Naive B cell (primary cell): Measurements from ENCODE around the gene SLC3A2. TPM values are rescaled to one million over a fixed set of nuclear protein-coding genes. Genes with fewer than 3 reads are reported as not detected.
"Not testable (repeated sequence)": the region's sequence is repeated elsewhere in the genome, so short reads cannot be mapped to it uniquely, and the experiment has no call there.

Experiments used
- ATAC-seq, 2 donors: fragments of 150-1000 bp; cut with Tn5 transposase; 2 replicates each; pipeline ENCODE4 v1.10.0; 2021; ENCODE audit warnings: low read depth in 2 of 2, mild to moderate bottlenecking in 2 of 2, moderate library complexity in 2 of 2
- DNase-seq: peaks from one replicate; pipeline ENCODE4 v3.0.0; 2022
- H3K27ac Mint-ChIP-seq, 6 donors: one replicate each; pipeline ENCODE4 v1.8.0; 2020 to 2022; ENCODE audit warnings: mild to moderate bottlenecking in 6 of 6, mixed read lengths in 6 of 6, moderate library complexity in 5 of 6, inconsistent platforms in 2 of 6
- H3K27me3 Mint-ChIP-seq, 3 donors: one replicate each; pipeline ENCODE4 v1.8.0; 2021 to 2022; ENCODE audit warnings: mixed read lengths in 3 of 3, mild to moderate bottlenecking in 1 of 3
- H3K36me3 Mint-ChIP-seq, 2 donors: one replicate each; pipeline ENCODE4 v1.8.0; 2020 to 2022; ENCODE audit warnings: mixed read lengths in 2 of 2, inconsistent platforms in 1 of 2, mild to moderate bottlenecking in 1 of 2
- H3K4me1 Mint-ChIP-seq, 3 donors: one replicate each; pipeline ENCODE4 v1.8.0; 2020 to 2022; ENCODE audit warnings: mixed read lengths in 3 of 3, inconsistent platforms in 1 of 3, mild to moderate bottlenecking in 1 of 3, moderate library complexity in 1 of 3
- H3K4me3 Mint-ChIP-seq, 8 donors: one replicate each; pipeline ENCODE4 v1.8.0; 2020 to 2022; ENCODE audit warnings: mild to moderate bottlenecking in 8 of 8, mixed read lengths in 8 of 8, moderate library complexity in 8 of 8, inconsistent platforms in 2 of 8
- H3K9me3 Mint-ChIP-seq, 7 donors: one replicate each; pipeline ENCODE4 v1.8.0; 2020 to 2022; ENCODE audit warnings: mixed read lengths in 7 of 7, mild to moderate bottlenecking in 5 of 7, inconsistent platforms in 2 of 7, moderate library complexity in 1 of 7
- polyA plus RNA-seq, 6 donors: library from polyadenylated mRNA; unstranded; fragments of 300-500 nt; fragmentation: Illumina TruSeq; gene quantifications; one replicate each; pipeline ENCODE4 v1.2.3, GENCODE V29; 2021; ENCODE audit warnings: low read depth in 6 of 6

The SLC3A2 gene
- 100 to 1,000 TPM in 2 of 6 donors, 10 to 100 TPM in 4; 63.1 to 135 (median 81.1) TPM for polyA plus RNA-seq

DNA sequence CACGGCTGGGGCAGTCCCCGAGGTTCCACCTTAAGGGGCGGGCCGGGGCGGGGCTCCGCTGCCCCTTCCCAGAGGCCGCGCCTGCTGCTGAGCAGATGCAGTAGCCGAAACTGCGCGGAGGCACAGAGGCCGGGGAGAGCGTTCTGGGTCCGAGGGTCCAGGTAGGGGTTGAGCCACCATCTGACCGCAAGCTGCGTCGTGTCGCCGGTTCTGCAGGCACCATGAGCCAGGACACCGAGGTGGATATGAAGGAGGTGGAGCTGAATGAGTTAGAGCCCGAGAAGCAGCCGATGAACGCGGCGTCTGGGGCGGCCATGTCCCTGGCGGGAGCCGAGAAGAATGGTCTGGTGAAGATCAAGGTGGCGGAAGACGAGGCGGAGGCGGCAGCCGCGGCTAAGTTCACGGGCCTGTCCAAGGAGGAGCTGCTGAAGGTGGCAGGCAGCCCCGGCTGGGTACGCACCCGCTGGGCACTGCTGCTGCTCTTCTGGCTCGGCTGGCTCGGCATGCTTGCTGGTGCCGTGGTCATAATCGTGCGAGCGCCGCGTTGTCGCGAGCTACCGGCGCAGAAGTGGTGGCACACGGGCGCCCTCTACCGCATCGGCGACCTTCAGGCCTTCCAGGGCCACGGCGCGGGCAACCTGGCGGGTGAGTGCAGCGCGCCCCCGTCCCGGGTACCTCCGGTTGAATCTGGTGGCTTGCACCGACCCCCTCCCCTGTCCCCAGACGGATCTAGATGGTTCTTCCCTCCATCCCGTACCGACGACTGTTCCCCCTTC, at the start of gene SLC3A2:
SLC3A2 (plus strand) TSS at position 94 of the 776 bp plus-strand sequence; CDS start at position 222, 128 bp downstream.
- ATAC-seq: peak; percentile 82
- no peaks in the 10 kb centered on the region for H3K27me3 Mint-ChIP-seq
- H3K36me3 Mint-ChIP-seq: peaks cover 5 to 33% of the 10 kb centered on the region in 2 donors
- peak within 1 kb of the TSS; percentile 99 to 100 (median 100) for H3K4me3 Mint-ChIP-seq
- peaks cover 37 to 43% (median 43%) of the 10 kb centered on the region in 3 donors for H3K4me1 Mint-ChIP-seq
- DNase-seq: peak; percentile 83
- no peaks in the 10 kb centered on the region for H3K9me3 Mint-ChIP-seq
- H3K27ac Mint-ChIP-seq: peak within 1 kb of the TSS; percentile 98 to 100 (median 98)

DNA sequence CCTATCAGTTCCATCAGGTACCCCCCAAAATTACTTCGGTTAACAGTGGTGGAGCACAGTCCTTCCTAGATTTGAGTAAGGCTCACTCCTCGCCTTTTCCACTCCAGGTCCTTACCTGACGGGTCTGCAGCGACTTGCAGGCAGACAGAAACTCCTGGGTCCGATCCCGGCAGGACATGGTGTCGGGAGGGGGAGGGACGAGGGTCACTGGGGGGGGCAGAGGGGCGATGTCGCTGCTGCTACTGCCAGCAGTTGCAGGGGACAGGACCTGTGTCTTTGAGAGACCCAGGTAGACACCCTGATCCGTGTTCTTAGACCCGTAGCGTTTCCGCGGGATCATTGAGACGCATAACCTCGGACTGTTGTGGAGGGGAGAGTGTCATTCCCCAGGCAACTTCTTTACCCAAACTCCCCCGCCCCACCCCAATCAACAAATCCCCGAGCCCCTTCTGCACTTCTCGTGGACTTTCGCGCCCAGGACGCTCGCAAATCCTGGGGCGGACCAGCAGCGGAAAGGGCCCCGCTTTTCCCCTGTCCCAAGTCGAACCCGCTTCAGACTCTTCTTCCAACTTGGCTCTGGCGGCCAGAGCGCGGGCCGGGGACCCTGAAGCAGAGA, 49.7 kb upstream of the SLC3A2 start:
- peaks cover 35 to 52% (median 51%) of the 10 kb centered on the region in 3 donors for H3K4me1 Mint-ChIP-seq
- H3K9me3 Mint-ChIP-seq: no peaks in the 10 kb centered on the region
- peak in 1 of 2 donors; percentile 0 for ATAC-seq
- no peak for DNase-seq
- peaks cover 6 to 15% of the 10 kb centered on the region in 2 donors for H3K36me3 Mint-ChIP-seq
- no peaks in the 10 kb centered on the region for H3K27me3 Mint-ChIP-seq
- peak overlapping the region; percentile 97 to 100 (median 99) for H3K27ac Mint-ChIP-seq
- H3K4me3 Mint-ChIP-seq: peak overlapping the region; percentile 90 to 100 (median 98)

DNA sequence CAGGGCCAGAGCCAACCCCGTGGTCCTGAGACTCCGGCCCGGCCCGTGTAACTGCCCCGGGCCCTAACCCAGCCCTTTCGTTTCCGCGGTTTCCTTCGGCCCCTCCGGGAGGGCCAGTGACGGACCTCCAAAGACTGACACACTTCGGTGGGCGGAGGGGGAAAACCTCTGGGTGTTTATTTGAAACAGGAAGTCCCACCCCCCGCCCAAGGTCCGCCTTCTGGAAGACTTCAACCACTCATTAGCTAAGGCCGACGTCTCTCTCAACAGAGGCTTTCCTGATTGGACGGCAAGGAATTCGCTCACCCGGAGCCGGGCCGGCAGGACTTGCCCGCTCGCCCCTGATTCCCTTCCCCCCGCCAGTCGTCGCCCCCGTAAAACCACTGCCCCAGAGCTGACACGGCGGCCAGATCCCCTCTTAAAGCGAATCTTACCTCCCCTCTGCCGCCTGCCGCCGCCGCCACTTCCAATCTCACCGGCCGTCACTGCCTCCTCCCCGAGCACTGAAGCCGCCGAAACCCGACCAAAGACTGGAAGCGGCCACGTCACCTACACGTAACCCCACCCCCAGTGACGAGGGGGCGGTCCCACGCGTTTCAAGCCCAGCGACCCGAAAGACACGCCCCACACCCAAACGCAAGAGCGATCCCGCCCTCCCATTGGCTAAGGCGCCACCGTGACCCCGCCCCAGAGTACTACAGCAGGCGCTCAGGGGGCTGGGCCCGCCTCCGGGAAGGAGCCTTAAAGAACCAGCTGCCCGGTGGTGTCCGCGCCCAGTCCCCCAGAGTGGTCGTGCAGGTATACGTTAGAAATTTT, 49.0 kb upstream of the SLC3A2 start, which contains the start of gene STX5:
STX5 (minus strand) TSS at position 532 of the 816 bp plus-strand sequence. CDS start 808 bp downstream, outside the sequence.
- Mint-ChIP-seq H3K4me1 (peaks cover 39 to 55% (median 52%) of the 10 kb centered on the region in 3 donors), H3K9me3 (no peaks in the 10 kb centered on the region), H3K36me3 (peaks cover 6 to 15% of the 10 kb centered on the region in 2 donors), H3K27me3 (no peaks in the 10 kb centered on the region), H3K4me3 (peak within 1 kb of the TSS; percentile 90 to 100 (median 98)), H3K27ac (peak within 1 kb of the TSS; percentile 97 to 100 (median 99))
- DNase-seq (peak; percentile 100), ATAC-seq (peak; percentile 82 to 85)

DNA sequence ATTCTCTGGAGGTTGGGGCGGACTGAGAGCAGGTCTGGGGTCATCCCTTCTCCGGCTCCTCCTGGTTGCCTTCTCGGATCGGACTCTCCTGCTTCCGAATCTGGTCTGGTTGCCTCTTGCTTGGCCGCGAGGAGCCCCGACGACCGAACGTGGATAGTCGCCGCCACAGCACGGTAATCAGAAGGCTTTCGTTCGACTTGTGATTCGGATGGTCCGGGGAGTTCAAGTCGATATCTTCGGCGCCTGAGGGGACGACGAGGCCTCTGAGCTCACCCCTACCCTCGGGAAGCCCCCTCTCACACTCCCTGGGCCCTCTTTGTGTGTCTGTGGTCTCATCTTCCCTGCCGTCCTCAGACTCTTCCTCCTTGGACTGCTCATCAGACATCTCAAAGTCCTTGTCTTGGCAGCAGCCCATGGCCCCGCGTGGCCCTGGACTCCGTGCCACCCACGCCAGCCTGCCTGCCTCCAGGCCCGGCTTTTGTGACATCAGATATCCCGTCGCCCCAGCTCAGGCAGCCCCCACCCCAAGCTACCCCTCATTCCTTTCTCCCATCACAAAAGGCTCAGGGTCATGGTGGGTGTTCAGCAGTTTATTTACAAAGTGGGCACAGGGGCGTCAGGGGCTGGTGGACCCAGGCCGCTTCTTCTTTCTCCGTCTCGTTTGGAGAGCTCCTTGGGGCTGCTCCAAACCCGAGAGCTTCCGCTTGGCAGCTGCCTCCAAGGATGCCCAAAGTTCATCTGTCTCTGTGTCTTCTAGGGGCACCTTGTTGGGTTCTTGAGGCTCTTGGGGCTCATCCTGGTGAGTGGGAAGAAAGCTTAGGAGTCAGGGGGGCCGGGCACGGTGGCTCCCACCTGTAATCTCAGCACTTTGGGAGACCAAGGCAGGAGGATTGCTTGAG, 48.1 kb upstream of the SLC3A2 start, which contains the start of gene TEX54:
TEX54 (minus strand) TSS at position 506 of the 899 bp plus-strand sequence.
- ATAC-seq (peak; percentile 2 to 3), DNase-seq (no peak)
- peak within 1 kb of the TSS; percentile 97 to 100 (median 99) for H3K27ac Mint-ChIP-seq
- no peaks in the 10 kb centered on the region for H3K9me3 Mint-ChIP-seq
- no peaks in the 10 kb centered on the region for H3K27me3 Mint-ChIP-seq
- H3K4me1 Mint-ChIP-seq: peaks cover 38 to 55% (median 47%) of the 10 kb centered on the region in 3 donors
- H3K4me3 Mint-ChIP-seq: peak within 1 kb of the TSS; percentile 90 to 100 (median 98)
- H3K36me3 Mint-ChIP-seq: peaks cover 9 to 11% of the 10 kb centered on the region in 2 donors

DNA sequence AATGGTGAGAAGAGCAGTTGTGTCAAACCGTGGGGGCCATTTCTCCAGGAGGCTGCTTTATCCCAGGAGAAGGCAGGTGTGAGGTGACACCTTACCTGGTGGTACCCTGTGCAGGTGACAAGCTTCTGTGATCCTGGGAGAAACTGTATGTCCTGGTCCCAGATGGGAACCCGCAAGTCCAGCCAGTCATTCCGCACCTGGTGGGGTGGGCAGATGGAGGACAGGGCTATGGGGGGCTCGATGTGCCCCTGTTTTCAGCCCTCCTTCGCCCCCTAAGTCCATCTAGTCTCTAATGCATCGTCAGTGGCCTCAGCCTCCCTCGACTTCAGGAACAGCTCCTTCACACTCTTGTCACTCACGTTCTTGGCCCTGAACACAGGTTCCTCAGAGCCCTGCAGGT, 45.4 kb upstream of the SLC3A2 start:
- DNase-seq: no peak

DNA sequence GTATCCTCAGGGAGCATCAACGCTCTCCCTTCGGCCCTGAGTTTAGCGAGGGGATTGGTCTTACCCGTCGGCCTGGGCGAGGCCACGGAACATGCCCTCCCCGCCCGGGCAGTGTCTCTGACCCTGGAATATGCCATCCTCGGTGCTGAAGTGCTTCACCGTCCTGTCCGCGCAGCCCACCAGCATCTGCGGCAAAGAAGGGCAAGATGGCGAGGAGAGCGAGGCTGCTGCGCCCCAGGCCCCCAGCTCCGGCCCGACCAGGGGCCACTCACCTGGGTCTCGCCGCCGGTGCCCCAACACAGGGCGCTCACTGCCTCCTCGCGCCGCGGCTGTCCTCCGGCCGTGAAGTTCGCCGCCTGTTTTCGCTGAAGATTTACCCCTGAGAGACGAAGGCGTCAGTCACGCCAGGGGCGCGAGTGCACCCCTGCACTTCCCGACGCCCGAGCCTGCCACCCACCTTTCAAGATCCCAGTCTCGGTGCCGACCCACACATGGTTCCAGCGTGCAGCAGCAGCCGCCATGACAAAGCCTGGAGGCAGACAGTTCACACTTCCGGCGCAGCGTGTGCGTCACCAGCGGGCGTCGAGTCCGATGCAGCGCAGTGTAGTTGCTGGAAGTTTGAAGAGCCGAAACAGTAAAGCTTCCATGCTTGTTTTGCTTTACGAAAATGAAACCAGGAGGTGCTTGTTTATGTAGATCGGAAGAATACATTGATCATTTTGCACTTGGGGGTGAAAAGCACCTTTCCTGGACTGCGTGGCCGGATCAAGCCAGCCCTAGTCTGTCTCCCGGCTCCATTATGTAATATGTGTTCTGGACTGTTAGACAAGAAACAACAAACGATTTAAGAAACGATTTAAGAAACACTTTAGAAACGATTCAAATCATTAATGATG, 41.4 kb upstream of the SLC3A2 start, which contains the start of gene WDR74:
WDR74 (minus strand) TSS at position 541 of the 896 bp plus-strand sequence; CDS start at position 521, 20 bp downstream.
- DNase-seq (peak; percentile 90), ATAC-seq (peak; percentile 46 to 50)
- Mint-ChIP-seq H3K36me3 (peaks cover 10 to 21% of the 10 kb centered on the region in 2 donors), H3K27ac (peak within 1 kb of the TSS in 2 of 6 donors; percentile 37 to 42), H3K9me3 (peaks cover 0 to 3% (median 0%) of the 10 kb centered on the region in 7 donors), H3K4me3 (no peak within 1 kb of the TSS), H3K4me1 (peaks cover 17 to 26% (median 25%) of the 10 kb centered on the region in 3 donors), H3K27me3 (no peaks in the 10 kb centered on the region)

More for the DNA sequence above, 45.4 kb upstream of the SLC3A2 start:
- H3K27ac Mint-ChIP-seq: peak overlapping the region in 1 of 6 donors; percentile 57
- peaks cover 40 to 49% (median 43%) of the 10 kb centered on the region in 3 donors for H3K4me1 Mint-ChIP-seq
- peak overlapping the region in 1 of 8 donors; percentile 90 for H3K4me3 Mint-ChIP-seq
- no peaks in the 10 kb centered on the region for H3K27me3 Mint-ChIP-seq
- no peak for ATAC-seq
- H3K9me3 Mint-ChIP-seq: peaks cover 0 to 3% (median 0%) of the 10 kb centered on the region in 7 donors
- peaks cover 10 to 21% of the 10 kb centered on the region in 2 donors for H3K36me3 Mint-ChIP-seq

DNA sequence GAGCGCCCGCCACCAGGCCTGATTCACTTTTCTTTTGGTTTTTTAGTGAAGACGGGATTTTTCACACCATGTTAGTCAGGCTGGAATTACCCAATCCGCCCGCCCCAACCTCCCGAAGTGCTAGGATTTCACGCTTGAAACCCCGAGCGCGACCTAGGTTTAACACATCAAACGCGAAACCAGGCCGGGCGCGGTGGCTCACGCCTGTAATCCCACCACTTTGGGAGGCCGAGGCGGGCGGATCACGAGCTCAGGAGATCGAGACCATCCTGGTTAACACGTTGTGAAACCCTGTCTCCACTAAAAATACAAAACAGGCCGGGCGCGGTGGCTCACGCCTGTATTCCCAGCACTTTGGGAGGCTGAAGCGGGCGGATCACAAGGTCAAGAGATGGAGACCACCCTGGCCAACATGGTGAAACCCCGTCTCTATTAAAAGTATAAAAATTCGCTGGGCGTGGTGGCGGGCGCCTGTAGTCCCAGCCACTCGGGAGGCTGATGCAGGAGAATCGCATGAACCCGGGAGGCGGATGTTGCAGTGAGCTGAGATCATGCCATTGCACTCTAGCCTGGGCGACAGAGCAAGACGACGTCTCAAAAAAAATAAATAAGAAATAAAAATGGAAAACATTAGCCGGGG, 39.9 kb upstream of the SLC3A2 start:
- H3K27me3 Mint-ChIP-seq, H3K27ac Mint-ChIP-seq, DNase-seq, H3K4me3 Mint-ChIP-seq, H3K9me3 Mint-ChIP-seq: not testable (repeated sequence)
- peak; percentile 26 to 31 for ATAC-seq
- Mint-ChIP-seq H3K4me1 (peaks cover 12 to 22% (median 21%) of the 10 kb centered on the region in 3 donors), H3K36me3 (peaks cover 4 to 13% of the 10 kb centered on the region in 2 donors)

DNA sequence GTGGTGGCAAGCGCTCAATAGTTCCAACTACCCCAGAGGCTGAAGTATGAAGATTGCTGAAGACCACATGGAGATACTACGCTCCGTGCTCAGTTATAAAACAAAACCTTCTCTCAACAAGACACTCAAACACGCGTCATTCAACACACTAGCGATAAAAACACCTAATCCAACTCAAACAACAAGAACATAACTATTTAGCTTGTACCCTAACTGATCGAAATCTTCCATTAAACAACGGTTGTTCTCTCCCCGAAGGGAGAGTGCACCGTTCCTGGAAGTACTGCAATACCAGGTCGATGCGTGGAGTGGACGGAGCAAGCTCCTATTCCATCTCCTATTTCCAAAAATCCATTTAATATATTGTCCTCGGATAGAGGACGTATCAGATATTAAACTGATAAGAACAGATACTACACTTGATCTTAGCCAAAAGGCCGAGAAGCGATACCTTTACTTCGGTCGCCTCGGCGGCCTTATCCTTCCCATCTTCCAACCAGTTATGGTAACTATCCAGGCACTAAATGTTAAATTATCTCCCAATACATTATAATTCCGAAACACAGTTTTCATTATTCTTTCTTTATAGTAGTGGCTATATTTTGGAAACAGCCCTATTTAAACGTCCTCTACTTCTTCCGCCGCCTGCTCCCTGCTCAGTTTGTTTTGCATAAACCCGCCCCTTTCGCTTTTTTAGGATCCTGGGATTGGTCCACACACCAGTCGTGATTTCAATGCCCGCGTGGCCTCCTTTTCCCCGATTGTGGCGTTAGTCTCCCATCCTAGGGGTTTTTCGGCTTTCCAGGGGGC, 39.1 kb upstream of the SLC3A2 start:
- H3K4me3 Mint-ChIP-seq: no peak overlapping the region
- peak; percentile 91 for DNase-seq
- peak; percentile 56 to 59 for ATAC-seq
- H3K27ac Mint-ChIP-seq: no peak overlapping the region
- H3K36me3 Mint-ChIP-seq: peaks cover 4 to 13% of the 10 kb centered on the region in 2 donors
- H3K4me1 Mint-ChIP-seq: peaks cover 10 to 21% (median 20%) of the 10 kb centered on the region in 3 donors
- peaks cover 0 to 3% (median 0%) of the 10 kb centered on the region in 7 donors for H3K9me3 Mint-ChIP-seq
- no peaks in the 10 kb centered on the region for H3K27me3 Mint-ChIP-seq

DNA sequence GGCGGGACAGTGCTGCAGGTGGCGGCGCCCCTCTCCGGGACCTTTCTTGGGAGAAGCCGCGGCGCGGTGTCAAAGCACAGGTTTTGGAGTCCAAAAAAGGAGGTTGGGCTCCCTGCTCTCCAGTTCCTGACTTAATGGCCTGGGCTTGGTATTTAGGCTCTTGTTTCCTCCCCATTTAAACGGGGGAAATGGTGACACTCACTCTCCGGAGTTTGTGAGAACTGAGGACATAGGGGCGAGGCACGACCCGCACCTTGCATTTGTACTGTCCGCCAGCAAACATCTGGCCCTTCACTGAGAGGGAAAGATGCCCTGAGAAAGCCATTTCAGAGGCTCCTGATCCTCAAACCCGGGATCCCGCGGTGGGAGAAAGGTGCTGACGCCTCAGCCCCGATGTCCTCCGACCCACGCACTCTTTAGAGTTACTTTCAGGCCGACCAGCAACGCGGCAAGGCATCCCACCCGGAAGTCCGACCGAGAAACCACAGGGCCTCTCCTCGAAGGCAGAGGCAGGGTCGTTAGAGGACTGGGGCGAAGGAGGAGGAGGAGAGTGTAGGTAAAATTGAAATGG, 38.4 kb upstream of the SLC3A2 start:
- ATAC-seq (no peak), DNase-seq (peak; percentile 27)
- Mint-ChIP-seq H3K9me3 (peaks cover 0 to 3% (median 0%) of the 10 kb centered on the region in 7 donors), H3K4me3 (no peak overlapping the region), H3K4me1 (peaks cover 6 to 21% (median 18%) of the 10 kb centered on the region in 3 donors), H3K27ac (no peak overlapping the region), H3K27me3 (no peaks in the 10 kb centered on the region), H3K36me3 (peaks cover 4 to 13% of the 10 kb centered on the region in 2 donors)

DNA sequence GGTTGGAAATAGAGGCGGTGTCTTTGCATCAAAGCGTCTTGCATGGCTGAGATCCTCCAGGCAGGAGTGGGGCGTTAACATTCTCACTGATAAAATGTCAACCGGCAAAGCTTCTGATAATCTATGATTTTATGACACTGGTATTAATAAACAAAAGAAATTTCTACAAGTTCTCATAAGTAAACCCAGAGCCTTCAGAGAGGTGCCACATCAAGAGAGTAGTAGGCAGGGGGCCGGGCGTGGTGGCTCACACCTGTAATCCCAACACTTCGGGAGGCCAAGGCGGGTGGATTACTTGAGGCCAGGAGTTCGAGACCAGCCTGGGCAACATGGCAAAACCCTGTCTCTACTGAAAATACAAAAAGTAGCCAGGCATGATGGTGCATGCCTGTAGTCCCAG, 37.8 kb upstream of the SLC3A2 start:
- ATAC-seq, H3K9me3 Mint-ChIP-seq, H3K27me3 Mint-ChIP-seq, DNase-seq, H3K4me3 Mint-ChIP-seq, H3K36me3 Mint-ChIP-seq: not testable (repeated sequence)
- peaks cover 0 to 15% (median 13%) of the 10 kb centered on the region in 3 donors for H3K4me1 Mint-ChIP-seq
- H3K27ac Mint-ChIP-seq: peak overlapping the region in 1 of 6 donors; percentile 36
